Spleen (tissue), 11 donors: ENCODE measurements around the gene ENPP5. TPM values are rescaled to one million over a fixed set of nuclear protein-coding genes. Genes with fewer than 3 reads are reported as not detected.

Experiments
- DNase-seq: peaks from one replicate; pipeline ENCODE4 v3.0.0-alpha.2; 2020
- H3K27ac ChIP-seq, 8 donors: fragments of 200-600 bp; sonication (generic) in 7 of 8; 1 replicate in 4 of 8; 2 replicates in 4 of 8; pipeline versions ENCODE4 v1.5.0 to v1.8.0; 2016 to 2021; ENCODE audit warnings: inconsistent platforms in 4 of 8, mild to moderate bottlenecking in 4 of 8, moderate library complexity in 1 of 8
- H3K27me3 ChIP-seq, 7 donors: fragments of 200-600 bp; sonication (generic) in 6 of 7; replicated peaks in 1 of 7; 1 replicate in 4 of 7; 2 replicates in 3 of 7; pipeline versions ENCODE4 v1.5.0 to v1.8.0; 2016 to 2021; ENCODE audit warnings: inconsistent platforms in 3 of 7, mild to moderate bottlenecking in 1 of 7
- H3K36me3 ChIP-seq, 6 donors: fragments of 200-600 bp; sonication (generic) in 5 of 6; 1 replicate in 4 of 6; 2 replicates in 2 of 6; pipeline versions ENCODE4 v1.5.0 to v1.8.0; 2016 to 2021; ENCODE audit warnings: inconsistent platforms in 2 of 6
- H3K4me1 ChIP-seq, 6 donors: fragments of 200-600 bp; sonication (generic) in 5 of 6; 1 replicate in 3 of 6; 2 replicates in 3 of 6; pipeline versions ENCODE4 v1.5.0 to v1.8.0; 2016 to 2021; ENCODE audit warnings: inconsistent platforms in 3 of 6
- H3K4me3 ChIP-seq, 8 donors: fragments of 200-600 bp; sonication (generic) in 7 of 8; 1 replicate in 4 of 8; 2 replicates in 4 of 8; pipeline versions ENCODE4 v1.5.0 to v1.8.0; 2016 to 2021; ENCODE audit warnings: inconsistent platforms in 4 of 8, mild to moderate bottlenecking in 4 of 8, moderate library complexity in 2 of 8
- H3K9me3 ChIP-seq, 8 donors: fragments of 200-600 bp; sonication (generic) in 7 of 8; 1 replicate in 4 of 8; 2 replicates in 4 of 8; pipeline versions ENCODE4 v1.5.0 to v1.8.0; 2016 to 2021; ENCODE audit warnings: inconsistent platforms in 4 of 8
- POLR2A ChIP-seq, 3 donors: fragments of 450-650 bp; IDR thresholded peaks; one replicate each; pipeline ENCODE4 v1.5.1; 2017; ENCODE audit warnings: antibody characterized with exemption in 3 of 3, mild to moderate bottlenecking in 1 of 3
- POLR2AphosphoS5 ChIP-seq, 3 donors: sonication (generic); formaldehyde crosslinking; IDR thresholded peaks; one replicate each; pipeline ENCODE4 v1.5.1; 2017; ENCODE audit warnings: antibody characterized with exemption in 3 of 3
- WGBS, 5 donors: extraction: QIAGEN DNeasy Blood & Tissue Kit in 3 of 5; methylation state at CpG; one replicate each; pipeline versions ENCODE4 v1.1.5 to v1.1.7; 2013 to 2018; 5-methylcytosine and 5-hydroxymethylcytosine counted together
- intact Hi-C: fragments of 100-400 bp; cut with DNase I; formaldehyde crosslinking; loops from one replicate; pipeline ENCODE4 v1.15.0; 2023; ENCODE audit warnings: low total_unique reads
- polyA plus RNA-seq, 3 donors: library from polyadenylated mRNA; stranded (reverse); fragments of 200-250 nt; gene quantifications; one replicate each; pipeline ENCODE4 v1.2.1, GENCODE V29; 2013
- total RNA-seq, 7 donors: library from RNA; depleted of rRNA in 3 of 7; stranded (reverse); fragments of >200 nt in 3 of 7; fragmentation: NEBNext Ultra II Directional in 4 of 7; extraction: Animal tissue kit (Norgen Biotek cat#: 25700) in 4 of 7; gene quantifications; one replicate each; pipeline versions ENCODE4 v1.1.0 to v1.2.1, GENCODE V29; 2016 to 2021
- TF ChIP-seq, protein P1 (sequence below), 11 experiments: fragments of 200-600 bp in 7 of 11; fragments of 450-650 bp in 4 of 11; sonication (generic) in 4 of 11; IDR thresholded peaks in 8 of 11; conservative IDR thresholded peaks in 3 of 11; 1 replicate in 7 of 11; 2 replicates in 4 of 11; pipeline versions ENCODE4 v1.4.0 to v1.8.0; 2016 to 2021; ENCODE audit warnings: antibody characterized with exemption in 11 of 11, inconsistent platforms in 4 of 11, mild to moderate bottlenecking in 1 of 11
- donor health status: healthy with polysubstance abuse.
- donor health status: DM: no; HTN: no; CAD: no; lungs with moderate emphysema.
- donor health status: DM: no; HTN: no; CAD: no.
- donor health status: Bipolar disorder and iron deficiency.
- donor health status: healthy.
- donor health status: DM: no; HTN: no; CAD: no.
- donor health status: DM: yes; HTN: yes; CAD: no.

ENPP5 gene
- total and polyA plus RNA-seq, 10 donors = 1.7 to 13.6 (median 5.5) TPM

DNA sequence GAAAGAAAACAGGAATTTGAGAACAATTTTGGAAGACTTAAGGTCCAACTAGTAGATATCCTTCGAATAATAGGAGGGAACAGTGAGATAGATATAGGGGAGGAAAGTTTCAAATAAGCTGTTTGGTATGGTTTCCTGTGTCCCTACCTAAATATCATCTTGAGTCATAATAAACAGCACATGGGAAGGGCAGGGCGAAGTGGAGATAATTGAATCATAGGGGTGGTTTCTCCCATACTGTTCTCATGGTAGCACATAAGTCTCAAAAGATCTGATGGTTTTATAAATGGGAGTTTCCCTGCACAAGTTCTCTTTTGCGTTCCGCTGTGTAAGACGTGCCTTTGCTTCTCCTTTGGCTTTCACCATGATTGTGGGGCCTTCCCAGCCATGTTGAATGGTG is 39.5 kb upstream of the ENPP5 start:
- DNase-seq = no peak
- H3K27ac ChIP-seq = no peak overlapping the region
- no peaks in the 10 kb centered on the region for H3K27me3 ChIP-seq
- no peaks in the 10 kb centered on the region for H3K36me3 ChIP-seq
- intact Hi-C loops = no loop called here
- H3K9me3 ChIP-seq = no peaks in the 10 kb centered on the region
- 76 to 92% (median 83%) methylated on average over 5 of the region's 5 CpGs for WGBS, 5 donors
- no peaks in the 10 kb centered on the region for H3K4me1 ChIP-seq
- no peak overlapping the region for H3K4me3 ChIP-seq
- TF ChIP-seq, protein P1, sequence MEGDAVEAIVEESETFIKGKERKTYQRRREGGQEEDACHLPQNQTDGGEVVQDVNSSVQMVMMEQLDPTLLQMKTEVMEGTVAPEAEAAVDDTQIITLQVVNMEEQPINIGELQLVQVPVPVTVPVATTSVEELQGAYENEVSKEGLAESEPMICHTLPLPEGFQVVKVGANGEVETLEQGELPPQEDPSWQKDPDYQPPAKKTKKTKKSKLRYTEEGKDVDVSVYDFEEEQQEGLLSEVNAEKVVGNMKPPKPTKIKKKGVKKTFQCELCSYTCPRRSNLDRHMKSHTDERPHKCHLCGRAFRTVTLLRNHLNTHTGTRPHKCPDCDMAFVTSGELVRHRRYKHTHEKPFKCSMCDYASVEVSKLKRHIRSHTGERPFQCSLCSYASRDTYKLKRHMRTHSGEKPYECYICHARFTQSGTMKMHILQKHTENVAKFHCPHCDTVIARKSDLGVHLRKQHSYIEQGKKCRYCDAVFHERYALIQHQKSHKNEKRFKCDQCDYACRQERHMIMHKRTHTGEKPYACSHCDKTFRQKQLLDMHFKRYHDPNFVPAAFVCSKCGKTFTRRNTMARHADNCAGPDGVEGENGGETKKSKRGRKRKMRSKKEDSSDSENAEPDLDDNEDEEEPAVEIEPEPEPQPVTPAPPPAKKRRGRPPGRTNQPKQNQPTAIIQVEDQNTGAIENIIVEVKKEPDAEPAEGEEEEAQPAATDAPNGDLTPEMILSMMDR (IDR thresholded peaks at IDR 0.05 in 8 of 11, conservative IDR thresholded peaks at IDR 0.05 in 3 of 11) = no peak
- TF ChIP-seq POLR2AphosphoS5 (IDR thresholded peaks at IDR 0.05) = no peak

DNA sequence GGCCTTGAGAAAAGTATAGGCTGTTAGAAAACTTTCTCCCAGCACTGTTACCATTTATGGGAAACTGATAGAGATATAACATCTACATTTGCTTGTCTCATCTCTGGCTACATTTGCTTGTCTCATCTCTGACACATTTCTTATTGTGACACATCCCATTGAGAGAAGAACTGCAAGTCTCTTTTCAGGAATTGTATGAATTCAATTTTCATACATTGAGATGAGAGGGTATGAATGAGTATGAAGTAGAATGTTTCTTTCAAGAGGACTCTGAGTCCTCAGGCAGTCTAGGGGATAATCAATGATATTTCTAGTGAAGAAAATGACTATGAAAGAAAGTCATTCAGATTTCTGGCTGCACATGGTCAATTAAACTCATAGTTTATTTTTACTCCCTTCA is 37.5 kb upstream of the ENPP5 start:
- H3K4me3 ChIP-seq = no peak overlapping the region
- no peak for DNase-seq
- H3K4me1 ChIP-seq = no peaks in the 10 kb centered on the region
- no peaks in the 10 kb centered on the region for H3K27me3 ChIP-seq
- no peaks in the 10 kb centered on the region for H3K9me3 ChIP-seq
- no peak for TF ChIP-seq POLR2A (IDR thresholded peaks at IDR 0.05)
- intact Hi-C loops = no loop called here
- no peak overlapping the region for H3K27ac ChIP-seq
- H3K36me3 ChIP-seq = no peaks in the 10 kb centered on the region

DNA sequence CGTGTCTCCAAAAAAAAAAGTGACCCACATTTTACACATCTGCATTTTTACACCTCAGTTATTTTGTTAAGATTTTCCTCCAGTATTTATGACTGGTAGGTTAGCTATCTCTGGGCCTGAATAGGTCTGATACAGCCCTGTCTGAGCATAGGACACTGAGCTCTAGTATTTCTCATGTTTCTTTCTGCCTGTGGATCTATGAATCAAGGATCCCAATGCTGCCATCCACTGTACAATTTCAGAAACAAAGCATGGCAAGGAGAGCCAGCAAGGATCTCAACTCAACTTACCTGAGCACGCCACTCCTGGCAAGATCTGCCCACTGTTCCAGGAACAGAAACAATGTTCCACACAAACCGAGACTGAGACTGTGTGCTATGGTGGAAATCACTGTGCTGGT is 36.4 kb upstream of the ENPP5 start:
- no peaks in the 10 kb centered on the region for H3K27me3 ChIP-seq
- intact Hi-C loops = no loop called here
- H3K4me1 ChIP-seq = no peaks in the 10 kb centered on the region
- DNase-seq = no peak
- TF ChIP-seq, protein P1 (IDR thresholded peaks at IDR 0.05 in 8 of 11, conservative IDR thresholded peaks at IDR 0.05 in 3 of 11) = no peak
- TF ChIP-seq POLR2A (IDR thresholded peaks at IDR 0.05) = no peak
- TF ChIP-seq POLR2AphosphoS5 (IDR thresholded peaks at IDR 0.05) = no peak
- H3K9me3 ChIP-seq = peaks cover 0 to 6% (median 0%) of the 10 kb centered on the region in 8 donors
- WGBS, 5 donors = 88 to 92% (median 90%) methylated on average over 3 of the region's 3 CpGs
- H3K36me3 ChIP-seq = no peaks in the 10 kb centered on the region
- no peak overlapping the region for H3K27ac ChIP-seq
- H3K4me3 ChIP-seq = no peak overlapping the region

DNA sequence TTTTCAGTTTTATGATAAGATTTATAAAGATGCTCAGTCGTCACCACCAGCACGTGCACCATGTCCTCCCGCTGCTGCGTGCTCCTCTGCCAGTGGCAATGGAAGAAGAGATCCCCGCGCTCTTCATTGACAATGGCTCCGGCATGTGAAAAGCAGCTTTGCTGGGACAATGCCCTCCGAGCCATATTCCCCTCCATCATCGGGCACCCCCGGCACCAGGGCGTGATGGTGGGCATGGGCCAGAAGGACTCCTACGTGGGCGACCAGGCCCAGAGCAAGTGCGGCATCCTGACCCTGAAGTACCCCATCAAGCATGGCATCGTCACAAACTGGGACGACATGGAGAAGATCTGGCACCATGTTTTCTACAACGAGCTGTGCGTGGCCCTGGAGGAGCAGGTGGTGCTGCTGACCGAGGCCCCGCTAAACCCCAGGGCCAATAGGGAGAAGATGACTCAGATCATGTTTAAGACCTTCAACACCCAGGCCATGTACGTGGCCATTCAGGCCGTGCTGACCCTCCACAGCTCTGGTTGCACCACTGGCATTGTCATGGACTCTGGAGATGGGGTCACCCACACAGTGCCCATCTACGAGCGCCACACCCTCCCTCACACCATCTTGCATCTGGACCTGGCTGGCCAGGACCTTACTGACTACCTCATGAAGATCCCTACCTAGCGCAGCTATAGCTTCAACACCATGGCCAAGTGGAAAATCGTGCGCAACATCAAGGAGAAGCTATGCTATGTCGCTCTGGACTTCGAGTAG is 34.3 kb upstream of the ENPP5 start:
- Histone ChIP-seq H3K36me3 (no peaks in the 10 kb centered on the region), H3K27ac (no peak overlapping the region), H3K9me3 (peaks cover 0 to 6% (median 0%) of the 10 kb centered on the region in 8 donors), H3K4me3 (no peak overlapping the region), H3K27me3 (no peaks in the 10 kb centered on the region), H3K4me1 (no peaks in the 10 kb centered on the region)
- TF ChIP-seq, protein P1 (IDR thresholded peaks at IDR 0.05 in 8 of 11, conservative IDR thresholded peaks at IDR 0.05 in 3 of 11) = no peak
- TF ChIP-seq POLR2A (IDR thresholded peaks at IDR 0.05) (no peak), POLR2AphosphoS5 (IDR thresholded peaks at IDR 0.05) (no peak)
- 94 to 98% (median 95%) methylated on average over 20 to 29 of the region's 29 CpGs for WGBS, 5 donors
- no peak for DNase-seq
- intact Hi-C loops = no loop called here
